HG03025 (cell line): ENCODE data around the gene UBE2K.
"Not testable (repeated sequence)": the region's sequence is repeated elsewhere in the genome, so short reads cannot be mapped to it uniquely, and the experiment has no call there.

Source experiments
- ATAC-seq: cut with Tn5 transposase; IDR thresholded peaks from one replicate; pipeline ENCODE4 v1.9.1; 2021; ENCODE audit warnings: mild to moderate bottlenecking, moderate library complexity; ENCODE audit not compliant: unreplicated experiment, low FRiP score

Gene UBE2K

GRCh38 chr4:39781988-39782387 is 84.1 kb downstream of the UBE2K start:
- ATAC-seq, result not testable (repeated sequence)

- ATAC-seq, result no peak
Measured at GRCh38 chr4:39785083-39785482, 87.1 kb downstream of the UBE2K start.

- no peak for ATAC-seq
Measured at GRCh38 chr4:39786838-39787237, 88.9 kb downstream of the UBE2K start.

GRCh38 chr4:39792128-39792527 is 94.2 kb downstream of the UBE2K start:
- no peak for ATAC-seq

- no peak for ATAC-seq
Measured at GRCh38 chr4:39792529-39792928, 94.6 kb downstream of the UBE2K start.

GRCh38 chr4:39792976-39793375 is 95.0 kb downstream of the UBE2K start:
- not testable (repeated sequence) for ATAC-seq

- ATAC-seq, result no peak
Measured at GRCh38 chr4:39802005-39802404, 104.1 kb downstream of the UBE2K start.

GRCh38 chr4:39808231-39808749 is 110.4 kb downstream of the UBE2K start:
- ATAC-seq, result no peak

GRCh38 chr4:39812500-39812899 is 114.6 kb downstream of the UBE2K start:
- ATAC-seq, result no peak

- ATAC-seq, result not testable (repeated sequence)
Measured at GRCh38 chr4:39813033-39813432, 115.1 kb downstream of the UBE2K start.

- not testable (repeated sequence) for ATAC-seq
Measured at GRCh38 chr4:39813761-39814160, 115.8 kb downstream of the UBE2K start.

- no peak for ATAC-seq
Measured at GRCh38 chr4:39814403-39815185, 116.7 kb downstream of the UBE2K start.

GRCh38 chr4:39818646-39819045 is 120.7 kb downstream of the UBE2K start:
- no peak for ATAC-seq

- ATAC-seq, result no peak
Measured at GRCh38 chr4:39820186-39820585, 122.2 kb downstream of the UBE2K start.

- ATAC-seq, result no peak
Measured at GRCh38 chr4:39821951-39822350, 124.0 kb downstream of the UBE2K start.

- ATAC-seq, result no peak
Measured at GRCh38 chr4:39822662-39823061, 124.7 kb downstream of the UBE2K start.

- no peak for ATAC-seq
Measured at GRCh38 chr4:39823191-39823590, 125.3 kb downstream of the UBE2K start.

GRCh38 chr4:39825090-39825489 is 127.2 kb downstream of the UBE2K start:
- ATAC-seq, result no peak

- no peak for ATAC-seq
Measured at GRCh38 chr4:39825741-39826231, 127.8 kb downstream of the UBE2K start.
